SK-N-MC (cell line): Measurements from ENCODE around the gene GPRASP3.

Experiments used
- EZH2 ChIP-seq: fragments of 200-600 bp; sonication (generic); IDR thresholded peaks from one replicate; pipeline ENCODE4 v1.6.1; 2017; ENCODE audit warnings: antibody characterized with exemption
- POLR2AphosphoS5 ChIP-seq: IDR thresholded peaks from 2 replicates; pipeline ENCODE4 v1.6.1; 2012; ENCODE audit warnings: mild to moderate bottlenecking, low read depth, low read length, borderline replicate concordance

DNA sequence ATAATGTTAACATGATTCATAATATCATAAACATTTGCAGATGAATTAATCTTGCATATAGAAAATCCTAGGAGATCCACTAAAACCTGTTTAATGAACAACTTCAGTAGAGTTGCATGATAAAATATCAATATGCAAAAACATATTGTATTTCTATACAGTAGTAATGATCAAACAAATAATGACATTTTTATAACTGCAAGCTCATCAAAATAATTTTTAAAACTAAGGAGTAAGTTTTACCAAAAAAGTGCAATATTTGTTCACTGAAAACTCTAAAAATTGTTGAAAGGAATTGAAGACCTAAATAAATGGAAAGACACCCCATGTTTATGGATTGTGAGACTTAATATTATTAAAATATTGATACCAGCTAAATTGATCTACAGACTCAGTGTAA lies 24.2 kb upstream of the GPRASP3 start:
- TF ChIP-seq EZH2 = no peak
- TF ChIP-seq POLR2AphosphoS5 = no peak
